ENCODE measurements around the gene ACTR3C.

The ACTR3C gene

DNA sequence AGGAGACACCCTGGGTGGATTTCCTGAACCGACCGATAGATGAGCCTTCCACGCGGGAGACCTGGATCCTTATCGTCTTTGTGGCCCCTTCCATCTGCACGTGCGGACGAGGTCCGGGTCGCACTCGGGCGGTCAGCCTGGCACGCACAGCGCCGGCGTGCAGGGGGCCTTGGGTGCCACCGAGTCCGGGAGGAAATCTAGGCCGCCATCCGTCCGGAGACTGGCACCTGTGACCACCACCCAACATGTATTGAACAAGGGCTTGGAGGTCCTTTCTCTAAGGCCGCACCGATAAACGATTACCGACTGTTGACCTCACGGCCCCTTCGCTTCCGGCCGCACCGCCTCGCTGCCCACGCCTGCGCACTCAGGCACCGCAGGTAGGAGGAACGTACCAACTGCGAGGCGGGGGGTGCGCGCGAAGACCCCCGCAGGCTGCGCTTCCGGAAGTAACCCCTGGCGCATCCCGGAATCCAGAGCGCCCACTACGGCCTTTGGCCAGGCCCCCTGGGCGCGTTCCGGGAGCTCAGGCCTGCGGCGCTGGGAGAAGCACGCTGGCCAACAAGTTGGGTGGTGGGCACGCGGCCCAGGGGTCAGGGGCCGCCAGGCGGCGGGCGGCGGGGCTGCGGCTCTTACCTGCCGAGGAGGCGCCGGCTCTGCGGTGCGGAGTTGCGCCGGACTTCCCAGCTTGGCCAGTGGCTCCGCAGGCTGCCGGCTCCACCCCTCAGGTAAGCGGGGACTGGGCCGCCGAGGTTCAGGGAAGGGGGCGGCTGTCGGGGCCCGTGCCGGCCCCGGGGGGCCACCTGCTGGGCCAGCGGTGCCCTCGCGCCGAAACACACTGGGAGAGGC is at the start of gene ACTR3C, which contains the start of gene LRRC61:
Gene ACTR3C, minus strand, starts transcription at position 713 of the 849 bp plus-strand sequence. CDS start 28,249 bp downstream, outside the sequence.
Gene LRRC61, plus strand, starts transcription at position 523 of the 849 bp plus-strand sequence. CDS start 13,507 bp downstream, outside the sequence.
- DNase-seq, result no peak

DNA sequence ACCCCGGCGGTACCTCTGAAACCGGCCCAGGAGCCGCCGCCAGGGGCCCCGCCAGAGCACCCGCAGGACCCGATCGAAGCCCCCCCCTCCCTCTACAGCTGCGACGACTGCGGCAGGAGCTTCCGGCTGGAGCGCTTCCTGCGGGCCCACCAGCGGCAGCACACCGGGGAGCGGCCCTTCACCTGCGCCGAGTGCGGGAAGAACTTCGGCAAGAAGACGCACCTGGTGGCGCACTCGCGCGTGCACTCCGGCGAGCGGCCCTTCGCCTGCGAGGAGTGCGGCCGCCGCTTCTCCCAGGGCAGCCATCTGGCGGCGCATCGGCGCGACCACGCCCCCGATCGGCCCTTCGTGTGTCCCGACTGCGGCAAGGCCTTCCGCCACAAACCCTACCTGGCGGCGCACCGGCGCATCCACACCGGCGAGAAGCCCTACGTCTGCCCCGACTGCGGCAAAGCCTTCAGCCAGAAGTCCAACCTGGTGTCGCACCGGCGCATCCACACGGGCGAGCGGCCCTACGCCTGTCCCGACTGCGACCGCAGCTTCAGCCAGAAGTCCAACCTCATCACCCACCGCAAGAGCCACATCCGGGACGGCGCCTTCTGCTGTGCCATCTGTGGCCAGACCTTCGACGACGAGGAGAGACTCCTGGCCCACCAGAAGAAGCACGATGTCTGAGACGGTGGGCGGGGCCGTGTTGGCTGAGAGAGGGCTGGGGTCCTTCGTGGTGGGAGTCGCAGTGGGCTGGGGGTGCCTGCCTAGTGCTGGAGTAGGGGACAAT is 49.1 kb upstream of the ACTR3C start:
- no peak for DNase-seq

DNA sequence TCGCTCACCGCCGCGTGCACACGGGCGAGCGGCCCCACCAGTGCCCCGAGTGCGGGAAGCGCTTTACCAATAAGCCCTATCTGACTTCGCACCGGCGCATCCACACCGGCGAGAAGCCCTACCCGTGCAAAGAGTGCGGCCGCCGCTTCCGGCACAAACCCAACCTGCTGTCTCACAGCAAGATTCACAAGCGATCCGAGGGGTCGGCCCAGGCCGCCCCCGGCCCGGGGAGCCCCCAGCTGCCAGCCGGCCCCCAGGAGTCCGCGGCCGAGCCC is 48.6 kb upstream of the ACTR3C start:
- DNase-seq, result no peak

DNA sequence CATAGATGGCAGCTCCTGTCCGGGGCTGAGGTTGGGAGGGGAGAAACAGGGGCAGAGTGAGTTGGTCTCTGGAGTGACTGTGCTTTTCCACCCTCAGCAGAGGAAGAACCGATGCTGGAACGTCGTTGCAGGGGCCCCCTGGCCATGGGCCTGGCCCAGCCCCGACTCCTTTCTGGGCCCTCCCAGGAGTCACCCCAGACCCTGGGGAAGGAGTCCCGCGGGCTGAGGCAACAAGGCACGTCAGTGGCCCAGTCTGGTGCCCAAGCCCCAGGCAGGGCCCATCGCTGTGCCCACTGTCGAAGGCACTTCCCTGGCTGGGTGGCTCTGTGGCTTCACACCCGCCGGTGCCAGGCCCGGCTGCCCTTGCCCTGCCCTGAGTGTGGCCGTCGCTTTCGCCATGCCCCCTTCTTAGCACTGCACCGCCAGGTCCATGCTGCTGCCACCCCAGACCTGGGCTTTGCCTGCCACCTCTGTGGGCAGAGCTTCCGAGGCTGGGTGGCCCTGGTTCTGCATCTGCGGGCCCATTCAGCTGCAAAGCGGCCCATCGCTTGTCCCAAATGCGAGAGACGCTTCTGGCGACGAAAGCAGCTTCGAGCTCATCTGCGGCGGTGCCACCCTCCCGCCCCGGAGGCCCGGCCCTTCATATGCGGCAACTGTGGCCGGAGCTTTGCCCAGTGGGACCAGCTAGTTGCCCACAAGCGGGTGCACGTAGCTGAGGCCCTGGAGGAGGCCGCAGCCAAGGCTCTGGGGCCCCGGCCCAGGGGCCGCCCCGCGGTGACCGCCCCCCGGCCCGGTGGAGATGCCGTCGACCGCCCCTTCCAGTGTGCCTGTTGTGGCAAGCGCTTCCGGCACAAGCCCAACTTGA is 48.0 kb upstream of the ACTR3C start:
- DNase-seq, result no peak

DNA sequence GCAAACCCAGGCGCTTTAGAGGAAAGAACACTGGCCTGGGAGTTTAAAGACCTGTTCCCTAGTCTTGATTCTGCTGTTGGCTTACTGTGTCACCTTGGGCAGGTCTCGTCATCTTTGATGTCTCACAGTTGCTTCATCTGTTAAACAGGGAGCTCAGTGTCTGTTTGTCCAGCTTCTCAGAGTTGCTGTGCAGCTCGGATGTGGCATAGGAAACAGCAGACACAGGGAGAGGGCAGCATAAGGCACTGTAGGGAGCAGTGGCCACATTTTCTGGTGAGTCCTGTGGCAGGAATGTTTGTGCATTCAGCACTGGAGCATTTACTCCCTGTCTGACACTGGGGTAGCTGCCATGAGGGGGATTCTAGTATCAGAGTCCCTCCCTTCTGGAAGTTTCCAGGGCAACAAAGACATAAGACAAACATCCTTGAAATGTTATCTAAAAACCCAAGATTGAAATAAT is 47.3 kb upstream of the ACTR3C start:
- DNase-seq, result no peak

DNA sequence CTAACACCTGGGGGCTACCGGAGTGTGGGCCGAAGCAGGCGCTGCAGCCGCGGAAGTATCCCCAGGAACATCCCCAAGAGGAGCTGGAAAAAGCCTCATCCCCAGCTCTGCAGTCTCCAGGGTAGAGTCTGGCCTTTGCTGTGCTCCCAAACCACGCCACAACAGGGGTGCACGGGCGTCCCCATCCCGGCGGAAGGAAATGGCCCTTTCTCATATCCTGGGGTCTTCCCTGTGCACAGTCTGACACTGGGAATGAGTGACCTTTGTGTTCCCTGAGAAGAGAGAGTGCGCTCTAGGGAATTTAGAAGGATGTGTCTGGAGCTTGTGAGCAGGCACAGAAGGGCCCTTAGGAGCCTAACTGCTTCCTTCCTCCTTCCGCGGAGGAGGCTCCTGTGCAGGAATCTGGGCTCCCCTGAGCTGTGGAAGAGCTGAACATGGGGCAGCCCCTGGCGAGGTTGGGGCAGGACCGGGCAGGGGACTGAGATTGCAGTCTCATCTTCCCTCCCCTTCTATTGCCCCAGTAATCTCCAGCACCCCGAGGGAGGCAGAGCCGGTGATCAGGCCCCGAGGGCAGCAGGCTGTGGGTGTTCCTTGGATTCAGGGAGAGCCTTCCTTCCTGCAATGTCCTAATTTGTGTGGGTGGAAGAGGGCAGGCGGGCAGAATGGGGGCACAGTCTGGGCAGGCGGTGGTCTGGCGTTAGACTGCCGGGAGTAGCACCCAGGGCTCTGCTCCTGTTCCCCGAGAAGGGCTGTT is 46.6 kb upstream of the ACTR3C start:
- DNase-seq, result no peak

DNA sequence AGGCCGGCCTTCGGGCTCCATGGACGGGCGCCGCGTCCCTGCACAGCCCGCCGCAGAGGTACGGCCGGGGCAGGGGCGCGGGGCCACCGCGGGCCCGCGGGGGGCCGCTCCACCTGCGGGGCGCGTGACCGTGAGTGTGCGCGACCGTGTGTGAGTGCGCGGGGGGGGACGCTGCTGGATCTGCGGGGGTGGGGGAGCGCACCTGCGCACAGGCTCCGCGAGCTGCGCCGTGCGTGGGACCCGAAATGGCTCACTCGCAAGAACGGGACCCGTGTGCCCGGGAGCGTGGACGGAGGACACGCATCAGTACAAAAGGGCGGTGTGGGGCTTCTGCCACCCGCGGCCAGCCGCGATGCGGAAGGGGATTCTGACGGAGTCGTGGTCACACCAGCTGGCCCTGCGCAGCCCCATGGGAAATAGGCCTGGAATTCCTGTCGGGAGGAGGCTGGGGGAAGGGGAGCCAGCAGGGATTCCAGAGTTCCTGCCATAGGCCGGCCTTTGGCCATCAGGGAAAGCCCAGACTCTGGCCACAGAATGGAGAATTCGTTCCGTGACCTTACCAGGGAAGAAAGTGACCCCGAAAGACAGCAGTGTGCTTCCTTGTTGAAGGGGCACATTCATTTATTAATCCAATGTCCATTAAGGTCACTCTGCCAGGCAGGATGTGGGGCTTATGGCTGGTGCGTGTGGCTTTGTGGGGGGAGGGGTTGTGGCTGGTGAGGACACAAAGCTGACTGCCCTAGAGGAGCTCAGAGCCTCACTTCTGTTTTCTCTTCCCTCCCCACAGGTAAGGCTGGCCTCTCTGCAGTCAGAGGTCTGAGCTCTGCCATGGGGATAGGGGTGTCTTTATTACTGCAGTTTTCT is 45.8 kb upstream of the ACTR3C start:
- DNase-seq, result peak in 1 of 2 experiments; percentile 45

DNA sequence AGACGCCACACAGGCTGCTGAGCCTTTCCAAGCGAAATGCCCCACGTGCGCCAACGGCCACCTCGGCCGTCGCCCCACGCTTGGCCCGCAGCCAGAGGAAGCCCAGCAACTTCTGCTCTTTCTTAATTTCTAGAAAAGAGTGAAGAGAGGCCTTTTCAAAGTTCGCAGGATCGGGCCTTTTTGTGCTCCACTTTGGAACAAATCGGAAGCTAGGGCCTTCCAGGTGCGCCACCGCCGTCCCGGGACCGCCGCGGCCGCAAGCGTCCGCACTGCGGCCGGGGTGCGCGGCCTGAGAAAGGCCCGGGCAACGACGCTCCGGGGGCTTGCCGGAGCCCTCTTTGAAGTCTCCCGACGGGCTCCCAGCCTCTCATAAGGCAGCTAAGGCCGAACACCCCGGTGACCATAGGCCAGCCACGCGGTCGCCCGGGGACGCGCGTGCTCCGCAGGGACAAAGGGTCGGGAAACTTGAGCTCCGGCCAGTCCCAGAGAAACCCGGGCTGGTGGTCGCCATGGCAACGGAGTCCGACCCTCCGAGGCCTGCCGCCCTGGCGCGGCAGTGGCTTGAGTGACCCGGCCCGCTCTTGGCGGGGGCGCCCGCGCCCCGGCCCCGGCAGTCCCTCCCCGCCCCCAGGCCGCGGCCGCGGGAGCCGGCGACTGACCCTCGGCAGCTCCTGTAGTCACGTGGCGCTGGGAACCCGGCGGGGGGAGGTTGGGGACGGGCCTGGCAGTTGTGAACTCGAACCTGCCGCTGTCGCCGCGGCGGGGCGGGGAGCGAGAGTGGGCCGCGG is 44.9 kb upstream of the ACTR3C start, which contains the start of gene REPIN1:
Gene REPIN1, plus strand, starts transcription at position 727 of the 788 bp plus-strand sequence. CDS start 890 bp downstream, outside the sequence.
- DNase-seq, result peak; percentile 46 to 69

DNA sequence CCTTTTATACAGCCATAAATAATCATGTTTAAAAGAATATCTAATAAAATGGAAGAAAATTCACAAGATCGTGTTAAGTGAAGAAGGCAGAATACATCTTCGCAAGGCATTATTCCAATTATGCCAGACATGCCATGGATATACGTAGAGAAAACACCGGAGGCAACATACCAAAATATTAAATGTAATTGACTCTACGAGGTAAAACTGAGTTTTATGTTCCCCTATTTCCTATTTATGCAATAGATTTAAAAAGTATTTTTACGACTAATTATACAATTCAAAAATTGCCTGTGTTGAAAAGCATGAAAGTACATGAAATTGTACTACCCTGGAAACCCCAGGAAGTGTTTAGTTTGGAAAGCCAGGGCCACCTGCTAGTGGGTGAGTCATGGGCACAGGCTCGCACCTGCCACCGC is 44.3 kb upstream of the ACTR3C start:
- peak; percentile 31 to 67 for DNase-seq

DNA sequence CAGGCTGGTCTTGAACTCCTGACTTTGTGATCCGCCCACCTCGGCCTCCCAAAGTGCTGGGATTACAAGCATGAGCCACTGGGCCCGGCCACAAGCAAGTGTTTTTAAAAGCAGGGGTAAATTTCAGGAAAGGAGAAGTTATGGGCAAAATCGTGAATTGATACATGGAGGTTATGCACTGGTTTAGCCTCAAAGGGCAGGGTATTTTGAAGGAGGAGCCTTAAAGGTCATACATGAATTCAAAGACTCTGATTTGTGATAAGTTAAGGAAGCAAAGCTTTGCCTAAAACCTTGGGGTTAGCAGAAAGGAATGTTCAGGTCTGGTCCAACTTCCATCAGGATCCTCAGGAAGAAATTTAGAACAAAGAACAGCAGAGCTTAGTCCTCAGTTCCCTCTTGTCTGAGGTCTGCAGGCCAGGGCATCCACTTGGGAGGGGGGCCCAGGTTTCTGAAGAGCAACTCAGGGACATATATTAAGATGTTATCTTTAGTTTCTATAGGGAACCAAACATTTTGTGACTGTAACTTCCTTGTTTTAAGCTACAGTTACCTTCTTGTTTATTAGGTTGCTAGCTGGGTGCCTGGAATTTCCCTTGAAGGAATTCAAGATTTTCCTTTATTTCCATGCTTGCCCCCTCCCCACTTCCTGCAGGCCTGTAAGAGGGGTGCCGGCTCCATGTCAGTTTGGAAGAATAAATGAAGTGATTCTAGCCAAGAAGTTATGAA is 42.5 kb upstream of the ACTR3C start:
- DNase-seq, result no peak

DNA sequence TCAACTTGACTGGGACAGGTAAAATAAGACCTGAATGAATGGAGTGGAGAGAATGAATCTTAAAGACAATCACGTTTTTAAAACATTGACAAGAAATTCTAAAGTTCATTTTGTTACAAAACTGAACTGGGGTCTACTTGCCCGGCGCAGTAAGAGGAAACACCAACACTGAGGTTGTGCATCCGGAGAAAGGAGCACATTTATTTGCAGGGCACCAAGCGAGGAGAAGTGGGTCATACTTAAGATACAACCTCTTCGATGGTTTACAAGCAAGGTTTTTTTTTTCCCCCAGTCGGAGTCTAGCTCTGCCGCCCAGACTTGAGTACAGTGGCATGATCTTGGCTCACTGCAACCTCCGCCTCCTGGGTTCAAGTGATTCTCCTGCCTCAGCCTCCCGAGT is 41.8 kb upstream of the ACTR3C start:
- DNase-seq, result no peak

DNA sequence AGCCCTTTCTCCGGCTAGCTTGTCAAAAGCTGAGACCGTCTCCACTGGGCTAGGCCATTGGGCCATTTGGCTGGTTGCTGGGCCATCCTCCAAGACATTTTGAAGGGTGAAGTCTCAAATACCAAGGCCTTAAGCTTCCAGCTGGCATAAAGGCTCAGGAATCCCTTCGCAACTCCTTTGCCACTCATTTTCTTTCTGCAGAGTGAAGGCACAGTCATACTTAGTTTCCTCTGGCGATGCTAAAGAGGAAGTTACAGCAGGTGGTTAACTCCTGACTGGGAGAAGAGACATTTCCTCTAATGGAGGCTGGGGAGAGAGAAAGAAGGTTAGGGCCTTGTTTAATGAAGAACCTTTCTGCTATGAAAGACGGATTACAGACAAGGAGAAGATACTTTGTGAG is 40.5 kb upstream of the ACTR3C start:
- no peak for DNase-seq

DNA sequence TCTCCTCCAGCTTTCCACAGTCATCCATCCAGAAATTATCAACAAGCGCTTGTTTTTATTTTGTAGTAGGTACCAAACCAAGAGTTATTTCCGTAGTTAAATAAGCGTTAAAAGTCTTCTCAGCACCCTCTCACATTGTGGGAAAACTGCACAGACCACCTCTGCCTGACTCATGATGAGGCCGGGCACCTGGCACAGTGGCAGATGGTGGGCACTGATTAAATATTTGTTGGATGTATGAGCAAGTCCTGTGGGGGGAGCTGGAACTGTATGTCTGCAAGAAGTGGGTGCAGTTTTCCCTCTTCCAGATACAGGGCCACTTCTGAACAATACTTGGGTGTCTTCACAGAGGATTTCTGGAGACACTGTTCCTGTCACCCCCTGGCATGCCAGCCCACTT is 40.0 kb upstream of the ACTR3C start:
- DNase-seq, result no peak

DNA sequence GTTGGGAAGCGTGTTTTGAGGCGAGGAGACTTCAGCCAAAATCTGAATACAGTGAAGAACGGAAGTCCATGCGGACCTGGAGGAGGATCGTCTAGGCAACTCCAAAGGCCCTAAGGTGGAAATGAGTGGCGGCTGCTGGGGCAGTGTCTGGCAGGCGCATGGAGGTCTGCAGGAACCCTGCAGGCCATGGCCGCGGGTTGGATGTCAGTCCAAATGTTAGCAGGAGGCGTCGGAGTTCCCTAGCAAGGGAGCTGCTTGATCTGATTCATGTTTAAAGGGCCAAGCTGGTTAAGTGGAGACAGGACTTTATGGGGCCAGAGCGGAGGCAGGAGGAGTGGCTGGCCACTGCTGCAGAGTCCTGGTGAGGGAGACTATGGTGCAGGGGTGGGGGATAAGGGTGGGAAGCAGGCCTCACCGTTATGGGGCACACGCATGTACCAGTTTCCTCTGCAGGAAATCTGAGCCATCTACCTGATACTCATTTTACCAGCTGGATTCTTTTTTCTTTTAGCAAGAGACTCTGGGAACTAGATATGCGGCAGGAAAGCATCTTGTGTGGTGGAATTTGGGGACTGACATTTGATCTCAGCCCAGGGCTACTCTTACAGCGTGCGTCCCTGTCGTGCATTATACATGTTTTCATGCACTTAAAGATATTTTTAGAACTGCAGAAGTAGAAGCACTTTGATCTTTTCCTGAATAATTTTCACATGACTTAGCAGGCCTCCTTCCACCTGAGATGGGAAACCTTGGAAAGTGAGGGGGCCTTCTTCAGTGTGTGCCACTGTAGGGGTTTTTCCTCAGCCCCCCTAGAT is 38.7 kb upstream of the ACTR3C start:
- no peak for DNase-seq

DNA sequence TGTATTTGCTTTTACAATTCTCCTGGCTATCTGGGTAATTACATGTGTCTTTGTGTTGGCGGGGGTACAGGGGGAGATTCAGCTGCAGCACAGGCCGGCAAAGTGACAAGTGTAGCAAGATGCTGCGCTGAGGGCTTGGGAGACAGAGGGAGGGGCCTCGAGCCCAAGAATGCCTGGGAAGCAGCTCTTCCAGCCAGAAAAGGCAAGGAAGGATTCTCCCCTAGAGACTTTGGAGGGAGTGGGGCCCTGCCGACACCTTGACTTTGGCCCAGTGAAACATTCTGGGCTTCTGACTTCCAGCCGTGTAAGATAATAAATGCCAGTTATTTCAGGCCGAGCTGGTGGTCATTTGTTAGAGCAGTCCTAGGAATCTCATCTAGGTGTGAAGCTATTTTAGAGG is 38.1 kb upstream of the ACTR3C start:
- no peak for DNase-seq

DNA sequence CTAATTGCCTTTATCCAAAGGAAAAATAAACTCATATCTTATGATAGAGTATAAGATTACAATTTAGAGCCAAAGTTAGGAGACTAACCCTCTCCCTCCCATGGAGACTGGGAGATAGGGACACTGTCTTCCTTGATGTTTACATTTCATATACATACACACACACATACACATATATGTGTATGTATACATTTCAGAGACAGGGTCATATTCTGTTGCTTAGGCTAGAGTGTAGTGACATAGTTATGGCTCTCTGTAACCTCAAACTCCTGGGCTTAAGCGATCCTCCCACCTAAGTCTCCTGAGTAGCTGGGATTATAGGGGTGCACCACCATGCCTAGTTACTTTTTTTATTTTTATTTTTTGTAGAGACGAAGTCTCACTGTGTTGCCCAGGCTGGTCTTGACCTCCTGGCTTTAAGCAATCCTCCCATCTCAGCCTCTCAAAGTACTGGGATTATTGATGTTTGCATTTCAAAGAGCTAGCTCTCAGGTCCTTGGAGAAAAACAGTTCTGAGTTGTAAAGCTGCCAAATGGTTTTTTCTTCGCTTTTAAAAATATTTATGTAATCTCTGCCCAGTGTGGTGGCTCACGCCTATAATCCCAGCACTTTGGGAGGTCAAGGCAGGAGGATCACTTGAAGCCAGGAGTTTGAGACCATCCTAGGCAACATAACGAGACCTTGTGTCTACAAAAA is 37.2 kb upstream of the ACTR3C start:
- DNase-seq, result no peak

DNA sequence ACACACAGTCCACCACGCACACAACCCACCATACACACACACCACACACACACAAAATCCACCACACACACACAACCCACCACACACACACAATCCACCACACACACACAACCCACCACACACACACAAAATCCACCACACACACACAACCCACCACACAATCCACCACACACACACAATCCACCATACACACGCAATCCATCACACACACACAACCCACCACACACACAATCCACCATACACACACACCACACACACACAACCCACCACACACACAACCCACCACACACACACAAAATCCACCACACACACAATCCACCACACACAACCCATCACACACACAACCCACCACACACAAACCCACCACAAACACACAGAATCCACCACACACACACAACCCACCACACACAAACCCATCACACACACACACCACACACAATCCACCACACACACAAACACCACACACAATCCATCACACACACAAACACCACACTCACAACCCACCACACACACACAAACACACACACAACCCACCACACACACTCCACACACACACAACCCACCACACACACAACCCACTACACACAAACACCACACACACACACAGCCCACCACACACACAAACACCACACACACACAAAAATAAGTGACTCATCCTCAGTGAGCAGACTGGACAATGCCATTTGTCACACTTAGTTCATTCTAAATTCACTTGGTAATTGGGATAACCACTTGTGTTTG is 36.4 kb upstream of the ACTR3C start:
- DNase-seq, result no peak

Measured in SW 1271 (cell line).